Large intestine (tissue), 3 donors: ENCODE results near the gene HOXB5. TPM values are rescaled to one million over a fixed set of nuclear protein-coding genes. Genes with fewer than 3 reads are reported as not detected.

Experiments used
- DNase-seq, 2 donors: peaks; one replicate each; pipeline versions ENCODE4 v3.0.0 to v3.0.0-alpha.2; 2013
- H3K27ac ChIP-seq: one replicate; pipeline ENCODE4 v1.5.1; 2013; ENCODE audit warnings: low read length
- H3K27me3 ChIP-seq: 2 replicates; pipeline ENCODE4 v1.6.1; 2013; ENCODE audit warnings: low read length; ENCODE audit not compliant: control insufficient read depth, insufficient read depth
- H3K36me3 ChIP-seq: 2 replicates; pipeline ENCODE4 v1.6.1; 2013; ENCODE audit warnings: low read length; ENCODE audit not compliant: control insufficient read depth, insufficient read depth
- H3K4me1 ChIP-seq: one replicate; pipeline ENCODE4 v1.6.1; 2013; ENCODE audit warnings: low read length; ENCODE audit not compliant: control insufficient read depth, insufficient read depth
- H3K4me3 ChIP-seq: one replicate; pipeline ENCODE4 v1.5.1; 2013; ENCODE audit warnings: low read length
- H3K9me3 ChIP-seq: one replicate; pipeline ENCODE4 v1.6.1; 2013; ENCODE audit warnings: mild to moderate bottlenecking, low read depth, low read length, moderate library complexity; ENCODE audit not compliant: control insufficient read depth
- WGBS: methylation state at CpG from one replicate; pipeline ENCODE4 v1.1.5; 2013; ENCODE audit warnings: low lambda C conversion rate; ENCODE audit not compliant: insufficient coverage; 5-methylcytosine and 5-hydroxymethylcytosine counted together
- polyA plus RNA-seq: library from polyadenylated mRNA; unstranded; fragments of 120-200 nt; gene quantifications from one replicate; pipeline ENCODE4 v1.2.1, GENCODE V29; 2013

The HOXB5 gene
- polyA plus RNA-seq, 1 donor: 25.7 TPM

DNA sequence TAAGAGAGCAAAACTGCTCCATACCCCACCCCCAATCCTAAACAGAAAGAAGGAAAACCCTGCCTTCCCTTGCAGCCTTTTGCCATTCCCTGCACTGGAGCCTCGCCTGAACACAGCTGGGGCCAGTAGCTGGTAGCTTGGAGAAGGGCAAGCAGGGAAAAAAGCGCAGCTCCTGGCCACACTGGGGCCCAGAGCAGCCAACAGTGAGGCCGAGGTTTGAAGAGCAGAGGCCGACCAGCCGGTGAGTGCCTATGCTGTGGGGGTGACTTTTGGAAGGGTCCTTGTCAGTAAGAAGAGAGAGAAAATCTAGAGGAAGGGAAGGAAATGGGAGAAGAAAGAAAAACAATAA is 35.8 kb upstream of the HOXB5 start:
- no peak overlapping the region for H3K4me3 ChIP-seq
- peaks cover 16% of the 10 kb centered on the region for H3K9me3 ChIP-seq
- DNase-seq: no peak
- H3K4me1 ChIP-seq: peaks cover 41% of the 10 kb centered on the region
- H3K36me3 ChIP-seq: no peaks in the 10 kb centered on the region
- peaks cover 99% of the 10 kb centered on the region for H3K27me3 ChIP-seq
- H3K27ac ChIP-seq: no peak overlapping the region
- 0% methylated on average over 2 of the region's 5 CpGs for WGBS

- no peak for DNase-seq
- Histone ChIP-seq H3K36me3 (no peaks in the 10 kb centered on the region), H3K9me3 (peaks cover 14% of the 10 kb centered on the region), H3K27ac (no peak overlapping the region), H3K4me3 (no peak overlapping the region), H3K27me3 (peaks cover 99% of the 10 kb centered on the region), H3K4me1 (peaks cover 36% of the 10 kb centered on the region)
- WGBS: no CpG with 5 or more reads among the region's 5 CpGs
Observed at GRCh38 chr17:48628649-48629410, 35.3 kb upstream of the HOXB5 start.

DNA sequence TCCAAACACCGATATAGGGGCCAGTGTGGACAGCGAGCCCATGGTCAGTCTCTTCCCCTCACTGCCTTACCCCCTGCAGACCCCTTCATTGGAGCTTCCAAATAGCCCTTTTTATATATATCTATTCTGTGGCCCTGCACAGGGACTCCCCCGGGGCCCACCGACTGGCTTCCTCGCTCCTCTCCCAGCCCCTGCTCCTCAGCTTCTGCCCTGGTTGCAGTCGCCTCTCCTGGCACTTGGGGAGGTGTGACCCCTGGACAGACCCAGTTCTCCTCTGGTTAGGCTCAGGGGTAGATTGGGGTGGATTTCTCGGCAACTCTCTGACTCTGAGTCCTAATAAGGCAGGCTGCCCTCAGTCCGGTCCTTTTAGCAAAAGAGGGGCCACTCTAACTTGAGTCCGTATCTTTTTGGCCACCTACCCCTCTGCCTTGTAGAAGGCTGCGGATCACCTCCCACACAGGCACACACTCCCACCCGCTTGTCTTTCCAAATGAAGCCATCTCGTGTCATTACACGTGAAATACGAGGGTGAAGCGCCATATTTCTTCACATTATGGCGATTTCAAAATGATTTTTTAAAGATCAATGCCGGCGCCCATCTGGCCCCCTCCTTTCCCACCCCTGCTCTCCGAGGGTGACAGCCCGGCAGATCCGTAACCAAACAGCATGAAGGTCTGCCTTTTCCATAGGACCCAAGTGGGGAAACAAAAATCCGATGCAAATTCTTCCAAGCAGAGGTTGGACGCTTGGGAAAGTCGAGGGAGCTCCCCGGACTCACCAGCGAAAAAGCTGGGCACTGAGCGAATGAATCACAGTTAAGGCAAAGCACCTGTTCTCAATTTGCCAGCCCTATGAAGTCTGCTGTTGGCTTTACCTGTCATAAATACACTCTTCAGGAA is 34.3 kb upstream of the HOXB5 start:
- H3K27ac ChIP-seq: no peak overlapping the region
- peaks cover 9% of the 10 kb centered on the region for H3K9me3 ChIP-seq
- H3K27me3 ChIP-seq: peaks cover 99% of the 10 kb centered on the region
- H3K4me1 ChIP-seq: peaks cover 33% of the 10 kb centered on the region
- H3K36me3 ChIP-seq: no peaks in the 10 kb centered on the region
- DNase-seq: no peak
- WGBS: no CpG with 5 or more reads among the region's 27 CpGs
- no peak overlapping the region for H3K4me3 ChIP-seq

GRCh38 chr17:48627118-48627597 is 33.6 kb upstream of the HOXB5 start:
- Histone ChIP-seq H3K9me3 (peaks cover 9% of the 10 kb centered on the region), H3K27me3 (peaks cover 99% of the 10 kb centered on the region), H3K4me3 (no peak overlapping the region), H3K4me1 (peaks cover 33% of the 10 kb centered on the region), H3K27ac (no peak overlapping the region), H3K36me3 (no peaks in the 10 kb centered on the region)
- DNase-seq: no peak
- no CpG with 5 or more reads among the region's 5 CpGs for WGBS

GRCh38 chr17:48626245-48627117 is 32.9 kb upstream of the HOXB5 start, which contains the start of gene HOXB9:
Gene HOXB9, minus strand, starts transcription at chr17:48626358. Its CDS starts 89 bp downstream, at chr17:48626269.
- H3K9me3 ChIP-seq: peaks cover 10% of the 10 kb centered on the region
- DNase-seq: no peak
- no CpG with 5 or more reads among the region's 50 CpGs for WGBS
- H3K4me1 ChIP-seq: peaks cover 29% of the 10 kb centered on the region
- H3K27ac ChIP-seq: peak within 1 kb of the TSS; percentile 21
- no peaks in the 10 kb centered on the region for H3K36me3 ChIP-seq
- peaks cover 99% of the 10 kb centered on the region for H3K27me3 ChIP-seq
- peak within 1 kb of the TSS; percentile 27 for H3K4me3 ChIP-seq

DNA sequence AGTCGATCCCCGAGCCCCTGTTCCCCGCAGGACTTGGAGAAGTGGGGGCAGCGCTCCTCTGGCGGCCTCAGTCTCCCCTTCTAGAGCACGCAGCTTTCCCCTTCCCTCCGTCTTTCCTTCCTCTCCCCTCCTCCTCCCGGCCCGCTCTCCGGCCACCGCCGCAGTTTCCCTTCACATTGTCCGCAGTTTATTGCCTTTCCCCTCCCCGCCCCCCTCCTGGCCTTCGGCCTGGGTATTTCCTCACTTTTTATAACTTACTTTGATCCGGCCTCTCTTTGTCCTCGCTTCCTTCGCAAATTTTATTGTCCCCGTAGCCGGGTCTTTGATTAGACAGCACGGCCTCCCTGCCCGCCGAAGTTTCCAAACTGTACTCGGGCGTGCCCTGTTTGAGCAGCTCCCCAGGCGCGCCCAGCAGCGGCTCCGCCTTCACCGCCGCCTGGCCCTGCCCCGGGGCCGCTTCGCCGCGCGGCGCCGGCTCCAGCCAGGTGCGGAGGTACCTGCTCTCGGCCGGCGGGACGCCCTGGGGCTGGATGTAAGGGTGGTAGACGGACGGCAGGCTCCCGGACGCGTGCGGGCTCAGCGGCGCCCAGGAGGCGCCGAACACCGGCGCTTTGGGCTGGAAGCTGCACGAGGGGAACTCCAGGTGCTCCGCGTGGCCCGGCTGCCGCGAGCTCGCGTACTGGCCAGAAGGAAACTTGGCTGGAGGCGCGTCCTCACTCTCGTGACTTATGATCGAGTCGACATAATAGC is 32.1 kb upstream of the HOXB5 start:
- Histone ChIP-seq H3K4me3 (peak overlapping the region; percentile 27), H3K36me3 (no peaks in the 10 kb centered on the region), H3K27ac (peak overlapping the region; percentile 21), H3K9me3 (peaks cover 13% of the 10 kb centered on the region), H3K27me3 (peaks cover 99% of the 10 kb centered on the region), H3K4me1 (peaks cover 29% of the 10 kb centered on the region)
- 0% methylated on average over 5 of the region's 69 CpGs for WGBS
- peak in 1 of 2 donors; percentile 40 for DNase-seq

DNA sequence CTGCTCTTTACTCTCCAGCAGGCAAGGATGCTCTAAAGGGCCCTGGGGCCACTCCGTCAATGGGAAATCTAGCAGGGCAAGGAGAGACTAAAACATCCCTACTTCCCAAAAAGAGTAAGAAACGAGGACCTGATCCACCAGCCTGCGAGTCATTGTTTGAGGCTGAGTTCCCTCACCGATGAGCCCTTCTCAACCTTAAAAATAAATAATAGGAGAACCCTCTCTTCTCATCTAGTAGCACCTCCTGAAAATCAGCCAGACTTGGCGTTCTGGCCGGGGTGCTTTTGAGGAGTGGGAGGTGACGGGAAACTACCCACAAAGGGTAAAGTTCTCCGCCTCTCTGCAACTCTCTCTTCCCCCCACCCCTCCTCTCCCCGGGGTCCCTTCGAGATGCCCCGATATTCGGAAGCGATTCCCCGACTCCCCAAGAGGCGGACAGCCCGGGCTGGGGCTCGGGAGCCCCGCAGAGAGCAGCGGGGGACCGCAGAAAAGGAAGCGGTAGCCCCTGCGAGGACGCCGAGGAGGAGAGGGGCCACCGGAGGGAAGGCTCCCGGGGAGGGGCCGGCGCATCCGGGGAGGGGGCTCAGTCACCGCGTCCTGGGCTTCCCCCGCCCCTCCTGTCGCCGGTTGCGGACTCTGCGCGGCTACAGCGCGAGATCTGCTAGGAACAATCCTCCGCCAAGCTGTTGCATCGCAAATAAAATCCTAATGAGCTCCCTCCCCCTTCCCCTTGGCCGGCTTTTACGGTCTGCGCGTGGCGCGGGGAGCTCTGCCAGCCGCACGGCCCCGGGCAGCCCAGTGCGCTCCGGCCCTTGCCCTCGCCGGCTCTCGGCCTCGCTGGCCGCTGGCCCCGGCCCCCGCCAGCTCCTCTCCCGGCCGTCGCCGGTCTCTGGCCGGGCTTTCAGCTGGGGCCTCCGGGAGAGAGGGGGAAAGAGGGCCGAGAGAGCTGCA is 31.2 kb upstream of the HOXB5 start:
- no peak overlapping the region for H3K27ac ChIP-seq
- WGBS: 0% methylated on average over 4 of the region's 66 CpGs

GRCh38 chr17:48624118-48624517 is 30.5 kb upstream of the HOXB5 start:
- no CpG with 5 or more reads among the region's 5 CpGs for WGBS
- no peak overlapping the region for H3K27ac ChIP-seq

More for the DNA sequence above, 31.2 kb upstream of the HOXB5 start:
- Histone ChIP-seq H3K4me1 (peaks cover 31% of the 10 kb centered on the region), H3K36me3 (no peaks in the 10 kb centered on the region), H3K9me3 (peaks cover 16% of the 10 kb centered on the region), H3K4me3 (peak overlapping the region; percentile 27), H3K27me3 (peaks cover 99% of the 10 kb centered on the region)
- DNase-seq: no peak

GRCh38 chr17:48623583-48623982 is 30.0 kb upstream of the HOXB5 start:
- Histone ChIP-seq H3K27ac (no peak overlapping the region), H3K4me3 (no peak overlapping the region), H3K4me1 (peaks cover 36% of the 10 kb centered on the region), H3K9me3 (peaks cover 14% of the 10 kb centered on the region), H3K27me3 (peaks cover 98% of the 10 kb centered on the region), H3K36me3 (no peaks in the 10 kb centered on the region)
- WGBS: 0% methylated on average over 1 of the region's 4 CpGs
- DNase-seq: no peak

More at GRCh38 chr17:48624118-48624517, 30.5 kb upstream of the HOXB5 start:
- Histone ChIP-seq H3K4me3 (no peak overlapping the region), H3K36me3 (no peaks in the 10 kb centered on the region), H3K27me3 (peaks cover 99% of the 10 kb centered on the region), H3K4me1 (peaks cover 36% of the 10 kb centered on the region), H3K9me3 (peaks cover 14% of the 10 kb centered on the region)
- DNase-seq: no peak
